Suppressor macrophage treated with lipopolysaccharide for 4 hours (primary cell): ENCODE results near the gene SERTAD2.

ENCODE experiments used
- DNase-seq: peaks from one replicate; pipeline ENCODE4 v3.0.0-alpha.2; 2020

SERTAD2 gene

GRCh38 chr2:64644458-64645382, 9.0 kb downstream of the SERTAD2 start:
- peak; percentile 80 for DNase-seq

GRCh38 chr2:64643838-64644457, 9.8 kb downstream of the SERTAD2 start:
- DNase-seq: no peak

- DNase-seq: no peak
Observed at GRCh38 chr2:64641599-64641998, 12.1 kb downstream of the SERTAD2 start.

GRCh38 chr2:64640153-64641044, 13.3 kb downstream of the SERTAD2 start:
- no peak for DNase-seq

- DNase-seq: no peak
Observed at GRCh38 chr2:64639691-64640090, 14.0 kb downstream of the SERTAD2 start.

GRCh38 chr2:64638502-64639120, 15.1 kb downstream of the SERTAD2 start:
- no peak for DNase-seq

GRCh38 chr2:64637931-64638330, 15.8 kb downstream of the SERTAD2 start:
- DNase-seq: no peak

- no peak for DNase-seq
Observed at GRCh38 chr2:64637000-64637635, 16.6 kb downstream of the SERTAD2 start.

GRCh38 chr2:64635976-64636911, 17.5 kb downstream of the SERTAD2 start:
- peak; percentile 50 for DNase-seq

GRCh38 chr2:64634345-64635267, 19.1 kb downstream of the SERTAD2 start:
- peak; percentile 57 for DNase-seq

- no peak for DNase-seq
Observed at GRCh38 chr2:64632835-64633819, 20.6 kb downstream of the SERTAD2 start.

GRCh38 chr2:64631771-64632170, 21.9 kb downstream of the SERTAD2 start:
- no peak for DNase-seq

GRCh38 chr2:64630752-64631151, 23.0 kb downstream of the SERTAD2 start:
- no peak for DNase-seq

- DNase-seq: no peak
Observed at GRCh38 chr2:64629875-64630274, 23.8 kb downstream of the SERTAD2 start.

GRCh38 chr2:64629329-64629781, 24.4 kb downstream of the SERTAD2 start:
- DNase-seq: no peak

GRCh38 chr2:64627860-64628841, 25.6 kb downstream of the SERTAD2 start:
- no peak for DNase-seq
